ENCODE data around the gene FBXO46. TPM values are rescaled to one million over a fixed set of nuclear protein-coding genes. Genes with fewer than 3 reads are reported as not detected.
"Not testable (repeated sequence)": the region's sequence is repeated elsewhere in the genome, so short reads cannot be mapped to it uniquely, and the experiment has no call there.

Gene FBXO46
- total and polyA plus RNA-seq, 9 donors = 7.3 to 16.1 (median 12.5) TPM

DNA sequence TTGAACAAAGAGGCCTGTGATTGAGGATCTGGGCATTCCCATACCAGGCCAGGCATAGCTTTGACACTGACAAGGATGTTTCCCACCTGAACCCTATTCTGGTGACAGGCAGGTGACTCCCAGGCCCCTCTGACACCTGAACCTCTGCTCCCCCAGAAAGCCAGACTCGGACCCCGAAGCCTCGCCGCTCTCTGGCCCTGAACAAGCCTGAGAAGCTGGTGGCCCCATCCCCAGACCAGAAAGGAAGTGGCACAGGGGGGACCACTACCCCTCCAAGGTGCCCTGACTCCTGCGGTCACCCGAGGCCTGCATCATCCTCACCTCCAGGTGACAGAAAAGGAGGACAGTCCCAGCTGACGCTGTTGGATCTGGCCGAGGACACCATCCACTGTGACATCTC, 23.6 kb upstream of the FBXO46 start:
- WGBS (ENCODE audit: insufficient coverage) = 83% methylated on average over 2 of the region's 8 CpGs
- no peaks in the 10 kb centered on the region for H3K36me3 ChIP-seq (ENCODE audit: control insufficient read depth, insufficient read depth, low read length)
- no peak overlapping the region for H3K4me3 ChIP-seq (ENCODE audit: low read length)

DNA sequence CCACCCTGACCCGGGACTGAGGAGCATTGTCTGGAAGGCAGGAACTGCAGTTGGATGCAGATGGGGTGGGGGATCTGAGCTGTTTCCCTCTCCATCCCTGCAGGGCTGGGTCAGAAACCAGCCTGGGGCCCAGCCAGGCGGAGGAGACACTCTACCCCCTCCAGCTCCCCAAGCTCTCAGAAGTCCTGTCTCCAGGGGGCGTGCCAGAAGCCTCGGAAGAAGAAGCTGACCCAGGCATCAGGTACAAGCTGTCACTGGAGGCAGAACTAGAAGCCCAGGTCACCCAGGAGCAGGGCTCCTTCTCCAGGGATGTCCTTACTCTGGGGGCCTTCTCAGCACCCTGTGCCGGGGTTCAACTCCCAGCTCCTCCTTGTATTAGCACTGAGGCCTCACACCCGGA, 22.9 kb upstream of the FBXO46 start:
- 34% methylated on average over 4 of the region's 6 CpGs for whole genome bisulfite sequencing (ENCODE audit: insufficient coverage)
- H3K9me3 ChIP-seq (replicated peaks; ENCODE audit: control insufficient read depth, low read depth, low read length) = no peaks in the 10 kb centered on the region
- H3K36me3 ChIP-seq (ENCODE audit: control insufficient read depth, insufficient read depth, low read length) = no peaks in the 10 kb centered on the region
- no peak overlapping the region for H3K4me3 ChIP-seq (ENCODE audit: low read length)
- no peaks in the 10 kb centered on the region for H3K4me1 ChIP-seq (ENCODE audit: control insufficient read depth, insufficient read depth, low read length)
- no peak for DNase-seq
- H3K27ac ChIP-seq (ENCODE audit: low read length) = no peak overlapping the region
- no peaks in the 10 kb centered on the region for H3K27me3 ChIP-seq (ENCODE audit: control insufficient read depth, insufficient read depth, low read length)

More for the DNA sequence above, 23.6 kb upstream of the FBXO46 start:
- no peak for DNase-seq
- Histone ChIP-seq H3K27me3 (ENCODE audit: control insufficient read depth, insufficient read depth, low read length) (no peaks in the 10 kb centered on the region), H3K4me1 (ENCODE audit: control insufficient read depth, insufficient read depth, low read length) (no peaks in the 10 kb centered on the region), H3K27ac (ENCODE audit: low read length) (no peak overlapping the region), H3K9me3 (replicated peaks; ENCODE audit: control insufficient read depth, low read depth, low read length) (no peaks in the 10 kb centered on the region)

DNA sequence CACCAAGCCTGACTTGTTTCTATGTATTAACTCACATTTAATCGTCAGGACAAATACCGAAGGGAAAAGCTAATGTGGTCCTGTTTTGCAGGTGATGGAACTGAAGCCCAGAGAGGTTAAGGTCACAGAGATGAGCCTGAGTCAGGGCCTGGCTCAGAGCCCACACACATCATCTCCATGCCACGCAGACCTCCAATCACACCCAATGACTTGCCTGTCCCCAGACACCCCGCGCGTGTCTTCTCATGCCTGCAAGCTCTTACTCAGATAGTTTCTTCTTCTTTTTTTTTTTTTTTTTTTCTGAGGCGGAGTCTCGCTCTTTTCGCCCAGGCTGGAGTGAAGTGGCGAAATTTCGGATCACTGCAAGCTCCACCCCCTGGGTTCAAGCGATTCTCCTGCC, 21.9 kb upstream of the FBXO46 start:
- H3K4me3 ChIP-seq (ENCODE audit: low read length) = no peak overlapping the region
- H3K4me1 ChIP-seq (ENCODE audit: control insufficient read depth, insufficient read depth, low read length) = no peaks in the 10 kb centered on the region
- no peak for DNase-seq
- H3K27me3 ChIP-seq (ENCODE audit: control insufficient read depth, insufficient read depth, low read length) = no peaks in the 10 kb centered on the region
- no peaks in the 10 kb centered on the region for H3K36me3 ChIP-seq (ENCODE audit: control insufficient read depth, insufficient read depth, low read length)
- H3K9me3 ChIP-seq (replicated peaks; ENCODE audit: control insufficient read depth, low read depth, low read length) = no peaks in the 10 kb centered on the region
- 89% methylated on average over 10 of the region's 12 CpGs for WGBS (ENCODE audit: insufficient coverage)
- H3K27ac ChIP-seq (ENCODE audit: low read length) = no peak overlapping the region

GRCh38 chr19:45751483-45751882, 20.8 kb upstream of the FBXO46 start:
- no CpG with 5 or more reads among the region's 10 CpGs for WGBS (ENCODE audit: insufficient coverage)
- not testable (repeated sequence) for DNase-seq; H3K27me3 ChIP-seq (ENCODE audit: control insufficient read depth, insufficient read depth, low read length); H3K27ac ChIP-seq (ENCODE audit: low read length); H3K4me1 ChIP-seq (ENCODE audit: control insufficient read depth, insufficient read depth, low read length); H3K9me3 ChIP-seq (replicated peaks; ENCODE audit: control insufficient read depth, low read depth, low read length); H3K4me3 ChIP-seq (ENCODE audit: low read length); H3K36me3 ChIP-seq (ENCODE audit: control insufficient read depth, insufficient read depth, low read length)

DNA sequence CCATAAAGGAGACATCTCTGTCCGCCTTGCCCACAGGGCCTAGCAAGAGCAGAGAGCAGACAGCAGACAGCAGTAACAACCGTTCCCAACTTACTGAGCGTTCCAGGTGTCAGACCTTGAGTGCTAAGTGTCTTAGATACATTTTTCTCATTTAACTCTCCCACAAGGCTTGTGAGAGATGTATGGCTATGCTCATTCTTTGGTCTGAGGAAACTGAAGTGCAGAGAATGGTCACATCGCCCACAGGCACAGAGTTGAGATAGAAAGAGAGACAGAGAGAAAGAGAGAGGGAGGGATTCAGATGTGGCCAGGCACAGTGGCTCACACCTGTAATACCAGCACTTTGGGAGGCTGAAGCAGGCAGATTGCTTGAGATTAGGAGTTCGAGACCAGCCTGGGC, 16.8 kb upstream of the FBXO46 start:
- 59% methylated on average over 2 of the region's 5 CpGs for WGBS (ENCODE audit: insufficient coverage)
- no peak for DNase-seq
- H3K27ac ChIP-seq (ENCODE audit: low read length) = no peak overlapping the region
- H3K4me1 ChIP-seq (ENCODE audit: control insufficient read depth, insufficient read depth, low read length) = no peaks in the 10 kb centered on the region
- H3K9me3 ChIP-seq (replicated peaks; ENCODE audit: control insufficient read depth, low read depth, low read length) = no peaks in the 10 kb centered on the region
- H3K36me3 ChIP-seq (ENCODE audit: control insufficient read depth, insufficient read depth, low read length) = no peaks in the 10 kb centered on the region
- no peak overlapping the region for H3K4me3 ChIP-seq (ENCODE audit: low read length)
- H3K27me3 ChIP-seq (ENCODE audit: control insufficient read depth, insufficient read depth, low read length) = peaks cover 14% of the 10 kb centered on the region

GRCh38 chr19:45746866-45747265, 16.2 kb upstream of the FBXO46 start:
- no peak overlapping the region for H3K27ac ChIP-seq (ENCODE audit: low read length)
- no peak for DNase-seq
- no peaks in the 10 kb centered on the region for H3K4me1 ChIP-seq (ENCODE audit: control insufficient read depth, insufficient read depth, low read length)
- no peaks in the 10 kb centered on the region for H3K9me3 ChIP-seq (replicated peaks; ENCODE audit: control insufficient read depth, low read depth, low read length)
- peaks cover 14% of the 10 kb centered on the region for H3K27me3 ChIP-seq (ENCODE audit: control insufficient read depth, insufficient read depth, low read length)
- H3K4me3 ChIP-seq (ENCODE audit: low read length) = no peak overlapping the region
- 60% methylated on average over 1 of the region's 5 CpGs for WGBS (ENCODE audit: insufficient coverage)
- no peaks in the 10 kb centered on the region for H3K36me3 ChIP-seq (ENCODE audit: control insufficient read depth, insufficient read depth, low read length)

DNA sequence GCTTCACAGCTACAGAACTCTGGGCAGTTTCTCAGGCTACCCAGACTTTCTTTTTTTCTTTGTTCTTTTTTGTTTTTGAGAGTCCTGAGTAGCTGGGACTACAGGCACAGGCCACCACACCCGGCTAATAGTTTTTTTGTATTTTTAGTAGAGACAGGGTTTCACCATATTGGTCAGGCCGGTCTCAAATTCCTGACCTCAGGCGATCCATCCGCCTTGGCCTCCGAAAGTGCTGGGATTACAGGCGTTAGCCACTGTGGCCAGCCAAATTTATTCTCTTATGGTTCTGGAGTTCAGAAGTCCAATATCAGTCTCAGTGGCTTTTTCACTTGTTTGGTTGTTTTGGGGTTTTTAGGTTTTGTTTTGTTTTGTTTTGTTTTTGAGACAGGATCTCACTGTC, 14.9 kb upstream of the FBXO46 start:
- Histone ChIP-seq H3K36me3 (ENCODE audit: control insufficient read depth, insufficient read depth, low read length) (no peaks in the 10 kb centered on the region), H3K27ac (ENCODE audit: low read length) (no peak overlapping the region), H3K4me3 (ENCODE audit: low read length) (no peak overlapping the region), H3K4me1 (ENCODE audit: control insufficient read depth, insufficient read depth, low read length) (no peaks in the 10 kb centered on the region), H3K27me3 (ENCODE audit: control insufficient read depth, insufficient read depth, low read length) (peaks cover 14% of the 10 kb centered on the region), H3K9me3 (replicated peaks; ENCODE audit: control insufficient read depth, low read depth, low read length) (no peaks in the 10 kb centered on the region)
- DNase-seq = no peak
- 83% methylated on average over 4 of the region's 6 CpGs for whole genome bisulfite sequencing (ENCODE audit: insufficient coverage)

- Histone ChIP-seq H3K27me3 (ENCODE audit: control insufficient read depth, insufficient read depth, low read length) (peaks cover 14% of the 10 kb centered on the region), H3K9me3 (replicated peaks; ENCODE audit: control insufficient read depth, low read depth, low read length) (no peaks in the 10 kb centered on the region), H3K4me1 (ENCODE audit: control insufficient read depth, insufficient read depth, low read length) (no peaks in the 10 kb centered on the region), H3K4me3 (ENCODE audit: low read length) (no peak overlapping the region), H3K27ac (ENCODE audit: low read length) (no peak overlapping the region), H3K36me3 (ENCODE audit: control insufficient read depth, insufficient read depth, low read length) (no peaks in the 10 kb centered on the region)
- WGBS (ENCODE audit: insufficient coverage) = 45% methylated on average over 2 of the region's 4 CpGs
- DNase-seq = no peak
Measured at GRCh38 chr19:45742969-45743368, 12.3 kb upstream of the FBXO46 start.

DNA sequence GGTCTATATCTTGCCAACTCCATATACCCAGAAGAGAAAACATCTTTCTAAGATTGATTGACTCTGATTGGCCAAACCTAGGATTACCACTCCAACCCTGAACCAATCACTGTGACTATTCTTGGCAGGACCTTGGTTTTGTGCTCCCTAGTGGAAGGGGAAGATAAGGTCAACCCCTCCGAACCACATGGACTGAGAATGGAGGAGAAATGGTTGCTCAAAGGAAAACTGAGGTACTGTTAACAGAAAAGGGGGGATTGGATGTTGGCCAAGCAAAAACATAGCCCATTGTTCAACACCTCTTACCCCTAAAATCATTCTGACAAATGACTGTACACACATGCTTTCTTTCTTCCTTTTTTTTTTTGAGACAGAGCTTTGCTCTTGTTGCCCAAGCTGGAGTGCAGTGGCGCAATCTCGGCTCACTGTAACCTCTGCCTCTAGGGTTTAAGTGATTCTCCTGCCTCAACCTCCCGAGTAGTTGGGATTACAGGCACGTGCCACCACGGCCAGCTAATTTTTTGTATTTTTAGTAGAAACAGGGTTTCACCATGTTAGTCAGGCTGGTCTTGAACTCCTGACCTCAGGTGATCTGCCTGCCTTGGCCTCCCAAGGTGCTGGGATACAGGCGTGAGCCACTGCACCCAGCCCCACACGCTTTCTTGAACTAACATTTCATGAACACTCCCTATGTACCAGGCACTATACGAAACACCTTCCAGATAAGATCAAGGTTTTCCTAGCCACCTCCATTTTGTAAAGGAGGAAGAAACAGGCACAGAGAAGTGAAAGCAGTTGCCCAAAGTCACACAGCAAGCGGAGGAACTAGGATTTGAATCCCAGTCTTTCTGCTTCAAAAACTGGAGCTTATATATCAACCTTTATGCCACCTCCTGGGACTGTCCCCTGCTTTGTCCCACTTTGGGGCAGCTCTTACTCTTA, 9.1 kb upstream of the FBXO46 start:
- Histone ChIP-seq H3K36me3 (ENCODE audit: control insufficient read depth, insufficient read depth, low read length) (no peaks in the 10 kb centered on the region), H3K4me1 (ENCODE audit: control insufficient read depth, insufficient read depth, low read length) (no peaks in the 10 kb centered on the region), H3K27me3 (ENCODE audit: control insufficient read depth, insufficient read depth, low read length) (peaks cover 3% of the 10 kb centered on the region), H3K4me3 (ENCODE audit: low read length) (no peak overlapping the region), H3K27ac (ENCODE audit: low read length) (no peak overlapping the region), H3K9me3 (replicated peaks; ENCODE audit: control insufficient read depth, low read depth, low read length) (no peaks in the 10 kb centered on the region)
- 92% methylated on average over 2 of the region's 10 CpGs for WGBS (ENCODE audit: insufficient coverage)
- no peak for DNase-seq

GRCh38 chr19:45733160-45733810, 2.6 kb upstream of the FBXO46 start, which contains the start of gene MEIOSIN:
MEIOSIN (plus strand) TSS chr19:45733439; CDS start chr19:45735377, 1,938 bp downstream.
- H3K4me3 ChIP-seq (ENCODE audit: low read length) = no peak within 1 kb of the TSS
- H3K4me1 ChIP-seq (ENCODE audit: control insufficient read depth, insufficient read depth, low read length) = peaks cover 8% of the 10 kb centered on the region
- no peak for DNase-seq
- H3K9me3 ChIP-seq (replicated peaks; ENCODE audit: control insufficient read depth, low read depth, low read length) = no peaks in the 10 kb centered on the region
- no peak within 1 kb of the TSS for H3K27ac ChIP-seq (ENCODE audit: low read length)
- H3K36me3 ChIP-seq (ENCODE audit: control insufficient read depth, insufficient read depth, low read length) = no peaks in the 10 kb centered on the region
- WGBS (ENCODE audit: insufficient coverage) = 91% methylated on average over 53 of the region's 59 CpGs
- H3K27me3 ChIP-seq (ENCODE audit: control insufficient read depth, insufficient read depth, low read length) = no peaks in the 10 kb centered on the region

Measured in muscle of leg (tissue), 11 donors.